ENCODE measurements around the gene EPS8L3. TPM values are rescaled to one million over a fixed set of nuclear protein-coding genes. Genes with fewer than 3 reads are reported as not detected.
"Not testable (repeated sequence)": the region's sequence is repeated elsewhere in the genome, so short reads cannot be mapped to it uniquely, and the experiment has no call there.

The EPS8L3 gene
- total and polyA plus RNA-seq, 8 donors = 0.21 to 0.99 (median 0.52) TPM; not detected in 2

- Histone ChIP-seq H3K4me1 (peaks cover 0 to 6% of the 10 kb centered on the region in 2 donors), H3K36me3 (no peaks in the 10 kb centered on the region), H3K27ac (no peak overlapping the region), H3K27me3 (no peaks in the 10 kb centered on the region), H3K4me3 (no peak overlapping the region), H3K9me3 (no peaks in the 10 kb centered on the region)
- TF ChIP-seq CTCF (IDR thresholded peaks at IDR 0.05) = no peak
- intact Hi-C loops (cut with DNase I) = loop anchor here (5.0 to 10.0 kb wide), 4 partner anchors 115 to 225 kb away; partner anchors contain the start of genes AHCYL1 (in 1 of the 2), GNAI3 (in 1 of the 2) and GSTM4 (in 1 of the 2)
- ATAC-seq (no peak), DNase-seq (peak in 2 of 4 donors; percentile 15 to 46)
Measured at GRCh38 chr1:109769330-109770078, 5.8 kb upstream of the EPS8L3 start.

DNA sequence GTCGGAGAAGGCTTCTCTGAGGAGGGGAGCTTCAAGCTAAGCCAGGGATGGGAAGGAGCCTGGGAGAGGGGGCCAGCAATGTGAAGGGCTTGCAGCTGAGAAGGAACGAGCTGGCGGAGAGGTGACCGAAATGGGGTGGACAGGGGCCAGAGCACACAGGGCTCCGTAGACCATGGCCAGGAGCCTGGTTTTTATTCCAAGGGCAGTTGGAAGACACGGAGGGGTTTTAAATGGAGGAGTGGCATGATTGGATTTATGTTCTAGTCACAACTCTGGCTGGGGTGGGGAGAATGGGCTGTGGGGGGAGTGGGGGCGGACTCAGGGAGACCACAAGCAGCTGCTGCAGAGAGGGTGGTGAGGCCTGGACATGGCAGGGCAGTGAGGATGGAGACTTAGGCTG is 5.1 kb upstream of the EPS8L3 start:
- intact Hi-C loops (cut with DNase I) = loop anchor here in 1 of 2 donors (5.0 kb wide), 1 partner anchor 127 kb away; no protein-coding TSS in a partner anchor
- H3K9me3 ChIP-seq = no peaks in the 10 kb centered on the region
- no peaks in the 10 kb centered on the region for H3K36me3 ChIP-seq
- no peak overlapping the region for H3K27ac ChIP-seq
- DNase-seq = peak in 1 of 4 donors; percentile 22
- no peak for TF ChIP-seq CTCF (IDR thresholded peaks at IDR 0.05)
- no peak overlapping the region for H3K4me3 ChIP-seq
- H3K27me3 ChIP-seq = no peaks in the 10 kb centered on the region
- no peak for ATAC-seq
- peaks cover 0 to 7% of the 10 kb centered on the region in 2 donors for H3K4me1 ChIP-seq

DNA sequence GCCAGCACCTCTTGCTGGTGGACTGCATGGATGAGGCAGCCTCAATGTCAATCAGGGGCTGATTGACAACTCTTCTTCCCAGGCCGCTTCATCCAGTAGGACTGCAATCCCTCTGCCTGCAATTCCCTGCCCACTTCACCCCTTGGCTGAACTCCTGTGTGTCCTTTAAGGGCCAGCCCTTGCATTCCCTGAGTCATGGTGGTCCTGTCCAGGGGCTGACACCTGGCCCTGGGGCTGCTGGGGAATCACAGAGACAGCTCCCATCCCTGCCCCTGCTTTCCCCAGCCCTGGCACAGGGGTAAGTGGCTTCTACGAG is 4.6 kb upstream of the EPS8L3 start:
- intact Hi-C loops (cut with DNase I) = loop anchor here in 1 of 2 donors (5.0 kb wide), 1 partner anchor 126 kb away; no protein-coding TSS in a partner anchor
- Histone ChIP-seq H3K27me3 (no peaks in the 10 kb centered on the region), H3K4me3 (no peak overlapping the region), H3K36me3 (no peaks in the 10 kb centered on the region), H3K4me1 (peaks cover under 1 to 10% of the 10 kb centered on the region in 2 donors), H3K9me3 (no peaks in the 10 kb centered on the region), H3K27ac (no peak overlapping the region)
- ATAC-seq (no peak), DNase-seq (peak in 2 of 4 donors; percentile 10 to 25)
- TF ChIP-seq CTCF (IDR thresholded peaks at IDR 0.05) = no peak

GRCh38 chr1:109767637-109768334 is 4.1 kb upstream of the EPS8L3 start:
- intact Hi-C loops (cut with DNase I) = loop anchor here in 1 of 2 donors (5.0 kb wide), 1 partner anchor 125 kb away; no protein-coding TSS in a partner anchor
- H3K4me3 ChIP-seq = no peak overlapping the region
- ATAC-seq (no peak), DNase-seq (peak in 1 of 4 donors; percentile 24)
- H3K36me3 ChIP-seq = no peaks in the 10 kb centered on the region
- no peaks in the 10 kb centered on the region for H3K9me3 ChIP-seq
- TF ChIP-seq CTCF (IDR thresholded peaks at IDR 0.05) = no peak
- H3K27ac ChIP-seq = no peak overlapping the region
- no peaks in the 10 kb centered on the region for H3K27me3 ChIP-seq
- H3K4me1 ChIP-seq = peaks cover 4 to 15% of the 10 kb centered on the region in 2 donors

GRCh38 chr1:109766991-109767636 is 3.4 kb upstream of the EPS8L3 start:
- peaks cover 4 to 15% of the 10 kb centered on the region in 2 donors for H3K4me1 ChIP-seq
- H3K27me3 ChIP-seq, H3K9me3 ChIP-seq, H3K36me3 ChIP-seq, H3K4me3 ChIP-seq, ATAC-seq, H3K27ac ChIP-seq: not testable (repeated sequence)
- peak in 2 of 4 donors; percentile 10 to 22 for DNase-seq
- intact Hi-C loops (cut with DNase I) = loop anchor here in 1 of 2 donors (5.0 kb wide), 1 partner anchor 125 kb away; no protein-coding TSS in a partner anchor
